Glutamatergic neuron (in vitro differentiated cells): Measurements from ENCODE around the gene FHIT. TPM values are rescaled to one million over a fixed set of nuclear protein-coding genes. Genes with fewer than 3 reads are reported as not detected.

Experiments
- DNase-seq: peaks from one replicate; pipeline ENCODE4 v3.0.0; 2022
- H3K27ac Mint-ChIP-seq: one replicate; pipeline ENCODE4 v1.8.0; 2020; ENCODE audit warnings: mild to moderate bottlenecking, mixed read lengths, inconsistent platforms; ENCODE audit not compliant: unreplicated experiment
- H3K27me3 Mint-ChIP-seq: one replicate; pipeline ENCODE4 v1.8.0; 2020; ENCODE audit warnings: mild to moderate bottlenecking, moderate library complexity, mixed read lengths, inconsistent platforms; ENCODE audit not compliant: unreplicated experiment
- H3K36me3 Mint-ChIP-seq: one replicate; pipeline ENCODE4 v1.8.0; 2020; ENCODE audit warnings: mild to moderate bottlenecking, mixed read lengths, inconsistent platforms; ENCODE audit not compliant: unreplicated experiment
- H3K4me1 Mint-ChIP-seq: one replicate; pipeline ENCODE4 v1.8.0; 2020; ENCODE audit warnings: mild to moderate bottlenecking, low read depth, mixed read lengths, inconsistent platforms; ENCODE audit not compliant: unreplicated experiment
- H3K4me3 Mint-ChIP-seq: one replicate; pipeline ENCODE4 v1.8.0; 2020; ENCODE audit warnings: mild to moderate bottlenecking, mixed read lengths, inconsistent platforms; ENCODE audit not compliant: unreplicated experiment
- H3K9me3 Mint-ChIP-seq: one replicate; pipeline ENCODE4 v1.8.0; 2020; ENCODE audit warnings: mild to moderate bottlenecking, moderate library complexity, mixed read lengths, inconsistent platforms; ENCODE audit not compliant: unreplicated experiment
- total RNA-seq: library from RNA; stranded (reverse); fragmentation: NEBNext Ultra II Directional; extraction: Animal tissue kit (Norgen Biotek cat#: 25700); gene quantifications from one replicate; pipeline ENCODE4 v1.2.1, GENCODE V29; 2021; ENCODE audit not compliant: unreplicated experiment
- TF ChIP-seq, protein P1 (sequence below): fragments of 200-600 bp; sonication (generic); IDR thresholded peaks from one replicate; pipeline ENCODE4 v1.5.0; 2021; ENCODE audit not compliant: partially characterized antibody, unreplicated experiment

The FHIT gene
- total RNA-seq, 1 donor from 2014 or later: 15.2 TPM

DNA sequence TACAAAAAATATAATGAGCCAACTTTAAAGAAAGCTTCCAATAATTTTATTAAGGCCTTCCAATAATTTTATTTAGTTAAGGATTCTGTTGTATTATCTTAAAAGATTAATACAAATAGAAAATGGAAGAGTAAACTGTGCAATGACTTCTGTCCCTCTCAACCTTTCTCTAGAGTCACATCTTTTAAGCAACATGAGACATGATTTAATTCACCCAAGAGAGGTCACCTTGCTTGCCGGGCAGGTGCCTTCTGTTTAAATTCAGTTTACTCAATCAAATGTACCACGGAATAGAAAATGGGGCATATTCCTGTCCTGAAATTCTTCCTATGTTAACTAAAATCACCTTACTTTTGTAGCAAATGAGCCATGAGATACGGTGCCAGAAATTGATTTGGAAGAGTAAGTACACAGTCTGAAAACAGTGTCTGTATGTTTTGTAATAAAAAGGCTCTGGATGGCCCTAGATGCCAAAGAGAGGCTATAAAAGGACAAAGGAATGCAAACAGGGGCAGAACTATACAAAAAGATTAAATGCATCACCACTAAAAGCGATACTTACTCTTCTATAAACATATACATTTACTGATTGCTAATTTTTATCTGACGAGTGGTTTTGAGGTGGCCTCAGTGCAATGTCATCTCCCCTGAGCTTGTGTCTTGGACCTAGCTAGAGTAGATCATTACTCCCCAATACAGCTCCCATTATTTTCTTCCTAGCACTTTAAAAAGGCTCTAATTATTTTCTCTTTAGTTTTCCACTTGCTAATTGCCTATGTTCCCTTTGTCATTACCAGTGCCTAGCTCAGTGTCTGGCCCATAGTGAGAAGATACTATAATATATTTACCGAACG lies 134.0 kb downstream of the FHIT start:
- Mint-ChIP-seq H3K9me3 (no peaks in the 10 kb centered on the region), H3K27ac (no peak overlapping the region), H3K36me3 (peaks cover 5% of the 10 kb centered on the region), H3K27me3 (no peaks in the 10 kb centered on the region), H3K4me3 (no peak overlapping the region), H3K4me1 (peaks cover 4% of the 10 kb centered on the region)
- no peak for DNase-seq
- TF ChIP-seq, protein P1, sequence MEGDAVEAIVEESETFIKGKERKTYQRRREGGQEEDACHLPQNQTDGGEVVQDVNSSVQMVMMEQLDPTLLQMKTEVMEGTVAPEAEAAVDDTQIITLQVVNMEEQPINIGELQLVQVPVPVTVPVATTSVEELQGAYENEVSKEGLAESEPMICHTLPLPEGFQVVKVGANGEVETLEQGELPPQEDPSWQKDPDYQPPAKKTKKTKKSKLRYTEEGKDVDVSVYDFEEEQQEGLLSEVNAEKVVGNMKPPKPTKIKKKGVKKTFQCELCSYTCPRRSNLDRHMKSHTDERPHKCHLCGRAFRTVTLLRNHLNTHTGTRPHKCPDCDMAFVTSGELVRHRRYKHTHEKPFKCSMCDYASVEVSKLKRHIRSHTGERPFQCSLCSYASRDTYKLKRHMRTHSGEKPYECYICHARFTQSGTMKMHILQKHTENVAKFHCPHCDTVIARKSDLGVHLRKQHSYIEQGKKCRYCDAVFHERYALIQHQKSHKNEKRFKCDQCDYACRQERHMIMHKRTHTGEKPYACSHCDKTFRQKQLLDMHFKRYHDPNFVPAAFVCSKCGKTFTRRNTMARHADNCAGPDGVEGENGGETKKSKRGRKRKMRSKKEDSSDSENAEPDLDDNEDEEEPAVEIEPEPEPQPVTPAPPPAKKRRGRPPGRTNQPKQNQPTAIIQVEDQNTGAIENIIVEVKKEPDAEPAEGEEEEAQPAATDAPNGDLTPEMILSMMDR: no peak

DNA sequence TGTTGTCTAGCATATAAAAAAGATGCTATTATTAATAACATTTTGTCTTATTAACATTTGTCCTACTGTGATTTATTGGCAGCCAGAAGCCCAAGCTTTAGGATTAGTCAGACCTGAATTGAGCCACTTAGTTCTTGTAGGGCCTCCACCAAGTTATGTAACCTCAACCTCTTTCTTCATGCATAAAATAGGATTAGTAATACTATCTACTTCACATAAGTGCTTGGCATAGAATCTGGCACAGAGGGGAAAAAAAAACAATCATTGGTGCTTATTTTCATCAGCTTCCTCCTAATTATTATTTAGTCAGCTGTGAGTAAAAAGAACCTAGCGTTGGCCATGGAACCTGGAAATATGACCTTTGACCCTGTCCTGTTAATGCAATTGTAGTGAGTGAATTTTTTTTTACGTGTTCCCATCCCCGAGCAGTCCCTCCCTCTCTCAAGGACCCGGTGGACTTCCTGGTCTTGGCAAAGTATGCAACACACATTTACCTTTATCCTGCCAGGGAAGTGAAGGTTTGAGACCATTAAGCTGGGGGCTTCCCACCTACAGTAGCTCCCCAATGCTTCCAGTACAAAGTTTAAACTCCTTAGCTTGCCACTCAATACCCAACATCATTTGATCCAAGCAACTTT lies 136.8 kb downstream of the FHIT start:
- no peak for DNase-seq
- Mint-ChIP-seq H3K27ac (no peak overlapping the region), H3K4me1 (peaks cover 4% of the 10 kb centered on the region), H3K27me3 (no peaks in the 10 kb centered on the region), H3K9me3 (no peaks in the 10 kb centered on the region), H3K4me3 (no peak overlapping the region), H3K36me3 (no peaks in the 10 kb centered on the region)
- TF ChIP-seq, protein P1: no peak

DNA sequence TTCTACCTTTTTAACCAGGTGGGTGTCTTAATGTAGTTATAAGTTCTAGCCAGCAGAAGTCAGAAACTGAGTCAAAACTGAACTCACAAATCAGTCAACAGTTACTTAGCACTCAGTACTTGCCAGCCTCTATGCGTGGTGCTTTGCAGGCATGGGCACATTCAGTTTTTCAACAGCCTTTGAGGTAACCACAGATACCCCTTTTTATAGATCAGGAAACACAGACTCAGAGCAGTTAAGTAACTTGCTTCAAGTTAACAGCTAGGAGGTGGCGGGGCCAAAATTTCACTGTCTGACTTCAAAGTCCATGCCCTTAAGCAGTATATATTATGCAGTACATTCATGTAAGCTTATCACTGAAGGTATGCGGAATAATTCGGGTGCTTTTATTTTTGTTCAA lies 139.4 kb downstream of the FHIT start:
- Mint-ChIP-seq H3K4me1 (peaks cover 2% of the 10 kb centered on the region), H3K36me3 (no peaks in the 10 kb centered on the region), H3K27ac (no peak overlapping the region), H3K27me3 (no peaks in the 10 kb centered on the region), H3K9me3 (no peaks in the 10 kb centered on the region), H3K4me3 (no peak overlapping the region)
- no peak for DNase-seq
- TF ChIP-seq, protein P1: no peak

DNA sequence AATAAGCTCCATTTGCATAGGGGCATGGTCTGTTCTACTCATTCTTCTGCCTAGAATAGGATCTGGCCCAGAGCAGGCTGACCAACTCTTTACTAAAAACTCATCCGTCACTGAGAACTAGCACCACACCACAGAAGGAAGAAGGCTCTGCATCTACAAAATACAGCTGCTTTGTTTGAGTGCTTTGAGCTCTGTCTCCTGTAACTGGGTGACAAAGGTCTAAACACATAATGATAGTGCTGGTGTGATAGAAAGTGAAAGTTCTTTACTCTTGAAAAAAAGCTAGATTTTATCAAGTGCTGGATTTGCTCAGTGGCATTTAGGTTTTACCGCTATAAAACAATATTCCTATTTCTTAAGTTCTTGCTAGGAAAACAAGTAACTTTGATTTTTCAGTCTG lies 140.7 kb downstream of the FHIT start:
- Mint-ChIP-seq H3K27ac (no peak overlapping the region), H3K36me3 (no peaks in the 10 kb centered on the region), H3K9me3 (no peaks in the 10 kb centered on the region), H3K27me3 (no peaks in the 10 kb centered on the region), H3K4me1 (no peaks in the 10 kb centered on the region), H3K4me3 (no peak overlapping the region)
- TF ChIP-seq, protein P1: no peak
- DNase-seq: no peak

DNA sequence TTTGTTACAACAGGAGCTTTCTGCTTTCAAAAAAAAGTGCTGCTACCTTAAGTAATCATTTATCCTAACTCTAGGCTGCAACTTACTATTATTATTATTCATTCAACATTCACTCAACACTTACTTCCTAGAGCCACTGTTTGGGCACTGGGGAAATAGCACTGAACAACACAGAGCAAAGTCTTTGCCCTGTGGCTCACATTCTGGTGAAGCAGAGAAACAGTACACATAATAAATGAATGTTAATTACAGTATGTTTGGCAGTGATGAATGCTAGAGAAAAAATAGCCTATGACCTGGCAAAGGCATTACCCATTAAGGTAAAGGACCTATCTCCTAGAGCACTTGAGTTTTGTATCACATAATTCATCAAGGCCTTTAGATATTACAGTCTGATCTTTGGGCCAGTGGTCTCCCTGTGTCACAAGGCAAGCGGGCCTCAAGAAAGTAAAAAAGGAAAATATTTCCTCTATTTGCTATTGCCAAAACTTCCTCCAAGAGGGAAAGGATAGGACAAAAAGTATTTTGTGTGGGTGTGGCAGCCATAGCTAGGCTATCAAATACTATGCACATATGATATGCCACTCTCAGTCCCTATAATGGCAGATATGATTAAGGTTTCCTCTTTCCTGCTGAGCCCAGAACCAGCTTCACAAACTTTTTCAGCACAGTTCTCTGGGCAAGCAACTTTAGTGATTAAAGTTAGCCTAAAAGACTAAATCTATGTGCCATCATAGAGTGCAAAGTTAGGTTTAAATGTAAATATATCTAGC lies 142.8 kb downstream of the FHIT start:
- no peak for DNase-seq
- TF ChIP-seq, protein P1: no peak
- Mint-ChIP-seq H3K27ac (no peak overlapping the region), H3K4me1 (no peaks in the 10 kb centered on the region), H3K27me3 (peaks cover 2% of the 10 kb centered on the region), H3K4me3 (no peak overlapping the region), H3K36me3 (no peaks in the 10 kb centered on the region), H3K9me3 (no peaks in the 10 kb centered on the region)
